ENCODE results near the gene NXN.
"Not testable (repeated sequence)": the region's sequence is repeated elsewhere in the genome, so short reads cannot be mapped to it uniquely, and the experiment has no call there.

NXN gene

GRCh38 chr17:915538-916201, 63.9 kb downstream of the NXN start:
- DNase-seq = no peak

GRCh38 chr17:914561-914960, 65.0 kb downstream of the NXN start:
- no peak for DNase-seq

- no peak for DNase-seq
Measured at GRCh38 chr17:913207-913606, 66.4 kb downstream of the NXN start.

- no peak for DNase-seq
Measured at GRCh38 chr17:909642-910323, 69.8 kb downstream of the NXN start.

- no peak for DNase-seq
Measured at GRCh38 chr17:907725-908124, 71.9 kb downstream of the NXN start.

- not testable (repeated sequence) for DNase-seq
Measured at GRCh38 chr17:905708-906107, 73.9 kb downstream of the NXN start.

- no peak for DNase-seq
Measured at GRCh38 chr17:903691-904481, 75.7 kb downstream of the NXN start.

GRCh38 chr17:902463-902862, 77.1 kb downstream of the NXN start:
- DNase-seq = no peak

- no peak for DNase-seq
Measured at GRCh38 chr17:901964-902363, 77.6 kb downstream of the NXN start.

GRCh38 chr17:901191-901950, 78.2 kb downstream of the NXN start:
- no peak for DNase-seq

GRCh38 chr17:900336-900934, 79.1 kb downstream of the NXN start:
- DNase-seq = no peak

GRCh38 chr17:897970-898619, 81.5 kb downstream of the NXN start:
- no peak for DNase-seq

GRCh38 chr17:896953-897661, 82.5 kb downstream of the NXN start:
- no peak for DNase-seq

GRCh38 chr17:896454-896853, 83.1 kb downstream of the NXN start:
- no peak for DNase-seq

GRCh38 chr17:892958-893357, 86.6 kb downstream of the NXN start:
- no peak for DNase-seq

- DNase-seq = no peak
Measured at GRCh38 chr17:888998-889441, 90.6 kb downstream of the NXN start.

- no peak for DNase-seq
Measured at GRCh38 chr17:887551-888209, 91.9 kb downstream of the NXN start.

- no peak for DNase-seq
Measured at GRCh38 chr17:885971-886571, 93.5 kb downstream of the NXN start.

GRCh38 chr17:883586-883962, 96.0 kb downstream of the NXN start:
- no peak for DNase-seq

- no peak for DNase-seq
Measured at GRCh38 chr17:882827-883585, 96.6 kb downstream of the NXN start.

Data from activated effector memory CD4-positive, alpha-beta T cell treated with Interleukin-2 at 50 U/mL for 16 hours (primary cell).